NCI-H2171 (cell line): ENCODE results near the gene EVA1C.
"Not testable (repeated sequence)": the region's sequence is repeated elsewhere in the genome, so short reads cannot be mapped to it uniquely, and the experiment has no call there.

Experiments
- DNase-seq: peaks from one replicate; lab custom pipeline; 2025; lab: John Stamatoyannopoulos, UW

The EVA1C gene

GRCh38 chr21:32462564-32462963, 50.1 kb downstream of the EVA1C start:
- not testable (repeated sequence) for DNase-seq

GRCh38 chr21:32463367-32463766, 50.9 kb downstream of the EVA1C start:
- DNase-seq = no peak

- no peak for DNase-seq
Observed at GRCh38 chr21:32463889-32464300, 51.4 kb downstream of the EVA1C start.

GRCh38 chr21:32467291-32467690, 54.8 kb downstream of the EVA1C start:
- DNase-seq = no peak

- DNase-seq = no peak
Observed at GRCh38 chr21:32468681-32469111, 56.2 kb downstream of the EVA1C start.

GRCh38 chr21:32469628-32470027, 57.1 kb downstream of the EVA1C start:
- no peak for DNase-seq

GRCh38 chr21:32470206-32470605, 57.7 kb downstream of the EVA1C start:
- DNase-seq = no peak

GRCh38 chr21:32472890-32473765, 60.6 kb downstream of the EVA1C start:
- no peak for DNase-seq

- DNase-seq = no peak
Observed at GRCh38 chr21:32474179-32475059, 61.9 kb downstream of the EVA1C start.

- DNase-seq = no peak
Observed at GRCh38 chr21:32475162-32475812, 62.8 kb downstream of the EVA1C start.

- no peak for DNase-seq
Observed at GRCh38 chr21:32476661-32477423, 64.3 kb downstream of the EVA1C start.

GRCh38 chr21:32477424-32477745, 64.9 kb downstream of the EVA1C start:
- no peak for DNase-seq

GRCh38 chr21:32481875-32482408, 69.4 kb downstream of the EVA1C start:
- no peak for DNase-seq

- no peak for DNase-seq
Observed at GRCh38 chr21:32482565-32483292, 70.2 kb downstream of the EVA1C start.

- no peak for DNase-seq
Observed at GRCh38 chr21:32483293-32483595, 70.7 kb downstream of the EVA1C start.

GRCh38 chr21:32484706-32485380, 72.3 kb downstream of the EVA1C start:
- DNase-seq = no peak

GRCh38 chr21:32492376-32492775, 79.9 kb downstream of the EVA1C start:
- DNase-seq = no peak

GRCh38 chr21:32494934-32495709, 82.6 kb downstream of the EVA1C start:
- DNase-seq = no peak

- DNase-seq = no peak
Observed at GRCh38 chr21:32496568-32496967, 84.1 kb downstream of the EVA1C start.
